CD4-positive, alpha-beta memory T cell (primary cell): ENCODE measurements around the gene EPG5. TPM values are rescaled to one million over a fixed set of nuclear protein-coding genes. Genes with fewer than 3 reads are reported as not detected.
A peak's percentile ranks its signal among the peaks of the same experiment; 100 is the strongest.
"Not testable (repeated sequence)": the region's sequence is repeated elsewhere in the genome, so short reads cannot be mapped to it uniquely, and the experiment has no call there.

Source experiments
- CTCF ChIA-PET: fragments of 350-600 bp; sonication (Branson Sonifier 250); formaldehyde crosslinking; loops from one replicate; lab custom pipeline; 2021; ENCODE audit warnings: inconsistent platforms; ENCODE audit not compliant: partially characterized antibody; lab: Charles Lee
- POLR2A ChIA-PET: fragments of 350-600 bp; sonication (Branson Sonifier 250); formaldehyde crosslinking; loops from one replicate; lab custom pipeline; 2021; ENCODE audit not compliant: partially characterized antibody; lab: Charles Lee
- DNase-seq, 5 donors: peaks; one replicate each; pipeline versions ENCODE4 v3.0.0 to v3.0.0-alpha.2; 2020 to 2022; ENCODE audit warnings: mixed read lengths in 1 of 5
- H3K27ac ChIP-seq: one replicate; pipeline ENCODE4 v1.7.0; 2013; ENCODE audit warnings: low read depth, low read length
- H3K27me3 ChIP-seq: 2 replicates; pipeline ENCODE4 v1.7.0; 2013; ENCODE audit warnings: mild to moderate bottlenecking, low read length, moderate library complexity; ENCODE audit not compliant: insufficient read depth
- H3K36me3 ChIP-seq: 2 replicates; pipeline ENCODE4 v1.7.0; 2013; ENCODE audit warnings: mild to moderate bottlenecking, low read length, moderate library complexity; ENCODE audit not compliant: insufficient read depth
- H3K4me1 ChIP-seq: 2 replicates; pipeline ENCODE4 v1.7.0; 2013; ENCODE audit warnings: mild to moderate bottlenecking, low read length, moderate library complexity; ENCODE audit not compliant: insufficient read depth
- H3K4me3 ChIP-seq, 2 donors: one replicate each; pipeline ENCODE4 v1.7.0; 2013; ENCODE audit warnings: low read length in 2 of 2, mild to moderate bottlenecking in 1 of 2
- H3K9me3 ChIP-seq, 2 donors: one replicate each; pipeline ENCODE4 v1.7.0; 2013; ENCODE audit warnings: low read length in 2 of 2, control low read depth in 1 of 2; ENCODE audit not compliant: control insufficient read depth in 1 of 2
- H3K27ac Mint-ChIP-seq, 7 donors: one replicate each; pipeline ENCODE4 v1.8.0; 2020 to 2021; ENCODE audit warnings: mixed read lengths in 7 of 7, mild to moderate bottlenecking in 6 of 7, inconsistent platforms in 3 of 7, moderate library complexity in 3 of 7
- H3K27me3 Mint-ChIP-seq, 2 donors: one replicate each; pipeline ENCODE4 v1.8.0; 2020 to 2021; ENCODE audit warnings: mixed read lengths in 2 of 2
- H3K36me3 Mint-ChIP-seq, 2 donors: one replicate each; pipeline ENCODE4 v1.8.0; 2020 to 2021; ENCODE audit warnings: mixed read lengths in 2 of 2, inconsistent platforms in 1 of 2, mild to moderate bottlenecking in 1 of 2
- H3K4me1 Mint-ChIP-seq, 4 donors: one replicate each; pipeline ENCODE4 v1.8.0; 2020 to 2021; ENCODE audit warnings: mixed read lengths in 4 of 4, mild to moderate bottlenecking in 1 of 4
- H3K4me3 Mint-ChIP-seq, 8 donors: one replicate each; pipeline ENCODE4 v1.8.0; 2020 to 2021; ENCODE audit warnings: mixed read lengths in 8 of 8, mild to moderate bottlenecking in 7 of 8, moderate library complexity in 6 of 8, inconsistent platforms in 3 of 8
- H3K9me3 Mint-ChIP-seq, 8 donors: one replicate each; pipeline ENCODE4 v1.8.0; 2020 to 2021; ENCODE audit warnings: mixed read lengths in 8 of 8, mild to moderate bottlenecking in 5 of 8, inconsistent platforms in 3 of 8, moderate library complexity in 1 of 8
- intact Hi-C: fragments of 100-400 bp; cut with micrococcal nuclease; formaldehyde crosslinking; loops from one replicate; pipeline ENCODE4 v1.15.1; 2023
- polyA plus RNA-seq, 2 donors: library from polyadenylated mRNA; unstranded; fragments of 300-500 nt; fragmentation: Illumina TruSeq; gene quantifications; one replicate each; pipeline ENCODE4 v1.2.3, GENCODE V29; 2021
- total RNA-seq, 2 experiments: library from RNA; stranded (reverse); gene quantifications; one replicate each; pipeline ENCODE4 v1.2.3, GENCODE V29; 2021

Gene EPG5
- total and polyA plus RNA-seq, 4 experiments from 2014 or later, result 4.1 to 69.0 (median 35.0) TPM

GRCh38 chr18:45834306-45834705 lies 132.8 kb downstream of the EPG5 start:
- no peak overlapping the region for H3K4me3 Mint-ChIP-seq
- POLR2A ChIA-PET, result no interaction called here
- CTCF ChIA-PET, result interaction anchor here (0.9 to 1.0 kb wide), 2 partner anchors 27 to 45 kb away, joined by 3 read pairs; no protein-coding TSS in a partner anchor
- H3K36me3 ChIP-seq, result no peaks in the 10 kb centered on the region
- H3K4me1 Mint-ChIP-seq, result peaks cover 7 to 17% (median 14%) of the 10 kb centered on the region in 4 donors
- no peak overlapping the region for H3K27ac Mint-ChIP-seq
- H3K9me3 Mint-ChIP-seq, result no peaks in the 10 kb centered on the region
- intact Hi-C loops, result no loop called here
- peaks cover 18% of the 10 kb centered on the region for H3K27me3 ChIP-seq
- no peak overlapping the region for H3K27ac ChIP-seq
- no peaks in the 10 kb centered on the region for H3K36me3 Mint-ChIP-seq
- peaks cover 22 to 34% of the 10 kb centered on the region in 2 donors for H3K27me3 Mint-ChIP-seq
- peaks cover 10% of the 10 kb centered on the region for H3K4me1 ChIP-seq
- H3K9me3 ChIP-seq, result no peaks in the 10 kb centered on the region
- H3K4me3 ChIP-seq, result no peak overlapping the region
- no peak for DNase-seq

GRCh38 chr18:45833846-45834245 lies 133.3 kb downstream of the EPG5 start:
- POLR2A ChIA-PET, result no interaction called here
- Histone ChIP-seq H3K9me3 (no peaks in the 10 kb centered on the region), H3K4me1 (peaks cover 10% of the 10 kb centered on the region), H3K36me3 (no peaks in the 10 kb centered on the region), H3K27me3 (peaks cover 15% of the 10 kb centered on the region), H3K27ac (no peak overlapping the region), H3K4me3 (no peak overlapping the region)
- intact Hi-C loops, result no loop called here
- Mint-ChIP-seq H3K36me3 (no peaks in the 10 kb centered on the region), H3K9me3 (no peaks in the 10 kb centered on the region), H3K27me3 (peaks cover 20 to 30% of the 10 kb centered on the region in 2 donors), H3K27ac (no peak overlapping the region), H3K4me3 (no peak overlapping the region), H3K4me1 (peaks cover 6 to 14% (median 12%) of the 10 kb centered on the region in 4 donors)
- DNase-seq, result no peak
- CTCF ChIA-PET, result interaction anchor here (0.9 kb wide), 1 partner anchor 45 kb away, joined by 3 read pairs; no protein-coding TSS in a partner anchor

GRCh38 chr18:45830917-45831316 lies 136.2 kb downstream of the EPG5 start:
- Histone ChIP-seq H3K9me3 (no peaks in the 10 kb centered on the region), H3K27ac (no peak overlapping the region), H3K4me3 (no peak overlapping the region), H3K36me3 (no peaks in the 10 kb centered on the region), H3K4me1 (peaks cover 7% of the 10 kb centered on the region), H3K27me3 (peaks cover 2% of the 10 kb centered on the region)
- ChIA-PET CTCF (interaction anchor here (1.0 kb wide), 1 partner anchor 49 kb away, joined by 3 read pairs; no protein-coding TSS in a partner anchor), POLR2A (no interaction called here)
- no peak overlapping the region for H3K27ac Mint-ChIP-seq
- no peaks in the 10 kb centered on the region for H3K36me3 Mint-ChIP-seq
- DNase-seq, result no peak
- intact Hi-C loops, result no loop called here
- peaks cover 7 to 14% (median 8%) of the 10 kb centered on the region in 4 donors for H3K4me1 Mint-ChIP-seq
- H3K9me3 Mint-ChIP-seq, result no peaks in the 10 kb centered on the region
- H3K27me3 Mint-ChIP-seq, result peaks cover 10 to 17% of the 10 kb centered on the region in 2 donors
- no peak overlapping the region for H3K4me3 Mint-ChIP-seq

GRCh38 chr18:45829855-45830254 lies 137.3 kb downstream of the EPG5 start:
- CTCF ChIA-PET, result interaction anchor here (1.0 kb wide), 1 partner anchor 50 kb away, joined by 3 read pairs; no protein-coding TSS in a partner anchor
- peak overlapping the region in 1 of 8 donors; percentile 15 for H3K4me3 Mint-ChIP-seq
- Histone ChIP-seq H3K4me3 (no peak overlapping the region), H3K27me3 (no peaks in the 10 kb centered on the region), H3K36me3 (no peaks in the 10 kb centered on the region), H3K27ac (no peak overlapping the region), H3K4me1 (peaks cover 15% of the 10 kb centered on the region), H3K9me3 (no peaks in the 10 kb centered on the region)
- POLR2A ChIA-PET, result no interaction called here
- peaks cover 3 to 6% of the 10 kb centered on the region in 2 donors for H3K27me3 Mint-ChIP-seq
- no peak for DNase-seq
- intact Hi-C loops, result no loop called here
- H3K4me1 Mint-ChIP-seq, result peaks cover 9 to 21% (median 12%) of the 10 kb centered on the region in 4 donors
- H3K9me3 Mint-ChIP-seq, result no peaks in the 10 kb centered on the region
- H3K36me3 Mint-ChIP-seq, result no peaks in the 10 kb centered on the region
- peak overlapping the region in 1 of 7 donors; percentile 57 for H3K27ac Mint-ChIP-seq

- H3K4me1 ChIP-seq, result peaks cover 15% of the 10 kb centered on the region
- Mint-ChIP-seq H3K36me3 (no peaks in the 10 kb centered on the region), H3K9me3 (no peaks in the 10 kb centered on the region), H3K27ac (no peak overlapping the region), H3K4me1 (peaks cover 14 to 27% (median 17%) of the 10 kb centered on the region in 4 donors), H3K27me3 (peaks cover 3 to 6% of the 10 kb centered on the region in 2 donors), H3K4me3 (no peak overlapping the region)
- POLR2A ChIA-PET, result no interaction called here
- DNase-seq, result no peak
- H3K9me3 ChIP-seq, result no peaks in the 10 kb centered on the region
- no peaks in the 10 kb centered on the region for H3K27me3 ChIP-seq
- H3K36me3 ChIP-seq, result no peaks in the 10 kb centered on the region
- intact Hi-C loops, result no loop called here
- CTCF ChIA-PET, result no interaction called here
- no peak overlapping the region for H3K4me3 ChIP-seq
- no peak overlapping the region for H3K27ac ChIP-seq
Observed at GRCh38 chr18:45828917-45829811, 138.0 kb downstream of the EPG5 start.

- H3K9me3 Mint-ChIP-seq, H3K4me3 ChIP-seq, H3K4me3 Mint-ChIP-seq, DNase-seq, H3K36me3 Mint-ChIP-seq, H3K9me3 ChIP-seq, intact Hi-C loops, POLR2A ChIA-PET, CTCF ChIA-PET, H3K27me3 ChIP-seq, H3K27me3 Mint-ChIP-seq, H3K36me3 ChIP-seq, H3K27ac ChIP-seq: not testable (repeated sequence)
- Mint-ChIP-seq H3K27ac (peak overlapping the region in 1 of 7 donors; percentile 24), H3K4me1 (peaks cover 14 to 27% (median 18%) of the 10 kb centered on the region in 4 donors)
- H3K4me1 ChIP-seq, result peaks cover 15% of the 10 kb centered on the region
Observed at GRCh38 chr18:45826716-45827115, 140.4 kb downstream of the EPG5 start.

GRCh38 chr18:45826084-45826483 lies 141.0 kb downstream of the EPG5 start:
- H3K4me1 Mint-ChIP-seq, result peaks cover 14 to 27% (median 18%) of the 10 kb centered on the region in 4 donors
- H3K4me1 ChIP-seq, result peaks cover 15% of the 10 kb centered on the region
- peaks cover 0 to 5% (median 0%) of the 10 kb centered on the region in 8 donors for H3K9me3 Mint-ChIP-seq
- H3K27me3 Mint-ChIP-seq, result peaks cover 5 to 11% of the 10 kb centered on the region in 2 donors
- H3K36me3 ChIP-seq, result no peaks in the 10 kb centered on the region
- CTCF ChIA-PET, result no interaction called here
- no peak for DNase-seq
- no peak overlapping the region for H3K4me3 ChIP-seq
- H3K36me3 Mint-ChIP-seq, result no peaks in the 10 kb centered on the region
- H3K27ac Mint-ChIP-seq, result peak overlapping the region in 4 of 7 donors; percentile 24 to 81 (median 54)
- POLR2A ChIA-PET, result no interaction called here
- H3K27me3 ChIP-seq, result no peaks in the 10 kb centered on the region
- H3K4me3 Mint-ChIP-seq, result no peak overlapping the region
- intact Hi-C loops, result no loop called here
- H3K27ac ChIP-seq, result no peak overlapping the region
- no peaks in the 10 kb centered on the region for H3K9me3 ChIP-seq
